ENCODE results near the gene GABRD. TPM values are rescaled to one million over a fixed set of nuclear protein-coding genes. Genes with fewer than 3 reads are reported as not detected.

GABRD gene
- total RNA-seq, 3 donors from 2014 or later (not counting 1 experiment from before 2014, with no cell fraction given), result 0.19 to 0.33 TPM; not detected in 1

DNA sequence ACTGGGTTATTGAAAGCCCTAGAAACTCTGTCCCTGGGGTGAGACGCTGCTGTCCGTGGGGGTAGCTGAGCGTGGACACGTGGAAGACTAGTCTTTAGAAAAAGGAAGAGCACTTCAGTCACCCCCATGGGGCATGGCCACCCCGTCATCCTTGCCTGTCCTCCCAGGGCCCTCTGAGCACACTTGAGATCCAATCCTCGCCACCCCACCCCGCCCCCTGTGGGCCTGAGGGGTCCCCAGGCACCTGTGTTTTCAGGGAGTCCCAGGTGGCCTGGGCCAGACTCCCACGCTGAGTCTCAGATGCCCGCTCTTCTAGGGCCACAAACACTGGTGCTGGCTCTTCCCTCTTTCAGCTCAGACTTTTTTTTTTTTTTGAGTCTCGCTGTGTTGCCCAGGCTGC, 33.6 kb downstream of the GABRD start:
- no peaks in the 10 kb centered on the region for H3K9me3 Mint-ChIP-seq
- H3K27me3 ChIP-seq (ENCODE audit: control insufficient read depth, insufficient read depth, low read length), result peaks cover 5% of the 10 kb centered on the region
- H3K9me3 ChIP-seq (ENCODE audit: control insufficient read depth, insufficient read depth, low read length), result no peaks in the 10 kb centered on the region
- H3K4me1 Mint-ChIP-seq, result peaks cover 8 to 22% of the 10 kb centered on the region in 2 donors
- DNase-seq (no peak), ATAC-seq (no peak)
- peaks cover 21% of the 10 kb centered on the region for H3K4me1 ChIP-seq (ENCODE audit: control insufficient read depth, insufficient read depth, low read length)
- WGBS (ENCODE audit: insufficient coverage), result 89% methylated on average over 10 of the region's 10 CpGs
- peaks cover 4% of the 10 kb centered on the region for H3K36me3 ChIP-seq (ENCODE audit: control insufficient read depth, insufficient read depth, low read length)
- H3K27me3 Mint-ChIP-seq (ENCODE audit: low read depth in 2 of 2), result peaks cover 5 to 9% of the 10 kb centered on the region in 2 donors
- peak overlapping the region in 1 of 2 donors; percentile 65 for H3K27ac Mint-ChIP-seq
- H3K36me3 Mint-ChIP-seq, result no peaks in the 10 kb centered on the region
- TF ChIP-seq, protein P1, sequence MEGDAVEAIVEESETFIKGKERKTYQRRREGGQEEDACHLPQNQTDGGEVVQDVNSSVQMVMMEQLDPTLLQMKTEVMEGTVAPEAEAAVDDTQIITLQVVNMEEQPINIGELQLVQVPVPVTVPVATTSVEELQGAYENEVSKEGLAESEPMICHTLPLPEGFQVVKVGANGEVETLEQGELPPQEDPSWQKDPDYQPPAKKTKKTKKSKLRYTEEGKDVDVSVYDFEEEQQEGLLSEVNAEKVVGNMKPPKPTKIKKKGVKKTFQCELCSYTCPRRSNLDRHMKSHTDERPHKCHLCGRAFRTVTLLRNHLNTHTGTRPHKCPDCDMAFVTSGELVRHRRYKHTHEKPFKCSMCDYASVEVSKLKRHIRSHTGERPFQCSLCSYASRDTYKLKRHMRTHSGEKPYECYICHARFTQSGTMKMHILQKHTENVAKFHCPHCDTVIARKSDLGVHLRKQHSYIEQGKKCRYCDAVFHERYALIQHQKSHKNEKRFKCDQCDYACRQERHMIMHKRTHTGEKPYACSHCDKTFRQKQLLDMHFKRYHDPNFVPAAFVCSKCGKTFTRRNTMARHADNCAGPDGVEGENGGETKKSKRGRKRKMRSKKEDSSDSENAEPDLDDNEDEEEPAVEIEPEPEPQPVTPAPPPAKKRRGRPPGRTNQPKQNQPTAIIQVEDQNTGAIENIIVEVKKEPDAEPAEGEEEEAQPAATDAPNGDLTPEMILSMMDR (IDR thresholded peaks at IDR 0.05), result no peak
- no peak overlapping the region for H3K4me3 Mint-ChIP-seq
- no peak overlapping the region for H3K27ac ChIP-seq (ENCODE audit: low read length)
- intact Hi-C loops (cut with micrococcal nuclease), result no loop called here
- no peak overlapping the region for H3K4me3 ChIP-seq (ENCODE audit: low read length)

DNA sequence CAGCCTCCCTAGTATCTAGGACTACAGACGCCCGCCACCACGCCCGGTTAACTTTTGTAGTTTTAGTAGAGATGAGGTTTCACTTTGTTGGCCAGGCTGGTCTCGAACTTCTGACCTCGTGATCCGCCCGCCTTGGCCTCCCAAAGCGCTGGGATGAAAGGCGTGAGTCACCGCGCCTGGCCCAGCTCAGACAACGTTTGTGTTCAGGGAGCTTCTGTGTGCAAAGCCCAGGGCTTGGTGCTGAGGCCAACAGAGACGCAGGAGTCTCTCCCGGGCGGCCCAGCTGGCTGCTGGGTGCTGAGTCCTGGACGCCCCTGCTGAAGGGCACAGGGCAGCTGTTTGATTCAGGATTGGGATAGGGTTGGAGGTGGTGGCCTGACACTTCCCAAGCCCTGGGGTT, 34.1 kb downstream of the GABRD start:
- Histone ChIP-seq H3K9me3 (ENCODE audit: control insufficient read depth, insufficient read depth, low read length) (no peaks in the 10 kb centered on the region), H3K4me3 (ENCODE audit: low read length) (no peak overlapping the region), H3K27me3 (ENCODE audit: control insufficient read depth, insufficient read depth, low read length) (peaks cover under 1% of the 10 kb centered on the region), H3K4me1 (ENCODE audit: control insufficient read depth, insufficient read depth, low read length) (peaks cover 21% of the 10 kb centered on the region), H3K36me3 (ENCODE audit: control insufficient read depth, insufficient read depth, low read length) (peaks cover 4% of the 10 kb centered on the region), H3K27ac (ENCODE audit: low read length) (no peak overlapping the region)
- Mint-ChIP-seq H3K4me1 (peaks cover 8 to 22% of the 10 kb centered on the region in 2 donors), H3K4me3 (no peak overlapping the region), H3K36me3 (no peaks in the 10 kb centered on the region), H3K27ac (peak overlapping the region in 1 of 2 donors; percentile 65), H3K9me3 (no peaks in the 10 kb centered on the region), H3K27me3 (ENCODE audit: low read depth in 2 of 2) (peaks cover 5 to 8% of the 10 kb centered on the region in 2 donors)
- 89% methylated on average over 17 of the region's 17 CpGs for WGBS (ENCODE audit: insufficient coverage)
- intact Hi-C loops (cut with micrococcal nuclease), result no loop called here
- DNase-seq, result no peak
- ATAC-seq, result no peak
- TF ChIP-seq, protein P1 (IDR thresholded peaks at IDR 0.05), result no peak

DNA sequence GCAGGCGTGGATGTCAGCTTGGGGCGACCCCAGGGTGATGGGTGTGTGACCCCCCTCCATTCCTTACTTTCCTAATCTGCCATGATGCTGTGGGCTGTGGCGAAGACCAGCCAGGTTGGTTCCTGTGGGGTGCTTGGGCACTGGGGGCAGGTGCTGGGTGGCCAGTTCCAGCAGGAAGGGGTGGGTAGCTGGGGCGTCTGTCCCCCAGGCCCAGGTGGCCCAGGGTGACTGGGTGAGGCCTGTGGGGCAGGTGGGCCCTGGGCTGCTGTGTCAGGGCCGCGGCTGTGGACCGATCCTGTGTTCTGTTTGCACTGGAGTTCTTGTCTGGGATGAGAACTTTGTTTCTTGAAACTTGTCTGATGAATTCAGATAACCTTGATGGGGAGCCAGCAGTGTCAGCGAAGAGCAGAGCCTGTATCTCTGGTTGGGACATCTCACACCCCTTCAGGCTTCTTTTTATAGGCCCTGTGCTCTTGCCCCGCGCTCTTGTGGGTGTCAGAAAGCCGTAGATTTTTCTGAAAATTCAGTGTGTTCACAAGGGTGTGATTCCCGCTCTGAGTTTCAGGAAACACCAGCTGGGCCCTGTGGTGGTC, 34.7 kb downstream of the GABRD start:
- Mint-ChIP-seq H3K9me3 (no peaks in the 10 kb centered on the region), H3K27ac (peak overlapping the region in 1 of 2 donors; percentile 26), H3K4me1 (peaks cover 6 to 21% of the 10 kb centered on the region in 2 donors), H3K27me3 (ENCODE audit: low read depth in 2 of 2) (peaks cover 3 to 4% of the 10 kb centered on the region in 2 donors), H3K4me3 (no peak overlapping the region), H3K36me3 (no peaks in the 10 kb centered on the region)
- H3K9me3 ChIP-seq (ENCODE audit: control insufficient read depth, insufficient read depth, low read length), result no peaks in the 10 kb centered on the region
- peaks cover 21% of the 10 kb centered on the region for H3K4me1 ChIP-seq (ENCODE audit: control insufficient read depth, insufficient read depth, low read length)
- WGBS (ENCODE audit: insufficient coverage), result 86% methylated on average over 12 of the region's 12 CpGs
- ATAC-seq (no peak), DNase-seq (no peak)
- no peaks in the 10 kb centered on the region for H3K27me3 ChIP-seq (ENCODE audit: control insufficient read depth, insufficient read depth, low read length)
- TF ChIP-seq, protein P1 (IDR thresholded peaks at IDR 0.05), result no peak
- peaks cover 4% of the 10 kb centered on the region for H3K36me3 ChIP-seq (ENCODE audit: control insufficient read depth, insufficient read depth, low read length)
- no peak overlapping the region for H3K4me3 ChIP-seq (ENCODE audit: low read length)
- H3K27ac ChIP-seq (ENCODE audit: low read length), result no peak overlapping the region
- intact Hi-C loops (cut with micrococcal nuclease), result no loop called here

DNA sequence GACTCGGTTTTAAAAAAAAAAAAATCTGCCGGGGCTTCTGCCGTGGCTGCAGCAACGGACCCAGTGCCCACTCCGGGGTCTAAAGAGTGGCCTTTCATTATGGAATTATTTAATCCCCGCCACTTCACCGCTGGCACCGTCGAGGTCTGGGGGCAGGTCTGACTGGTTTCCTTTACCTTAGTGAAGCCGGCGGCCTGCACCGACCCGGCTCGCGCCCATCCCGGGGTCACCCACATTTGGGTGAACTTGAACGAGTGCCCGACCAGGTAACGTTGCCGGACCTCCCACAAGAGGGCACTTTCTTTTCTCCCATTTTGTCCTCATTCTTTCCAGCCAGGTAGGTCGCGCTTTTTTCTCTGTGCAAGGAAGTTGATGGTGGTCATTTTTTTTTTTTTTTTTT, 35.4 kb downstream of the GABRD start:
- Histone ChIP-seq H3K4me1 (ENCODE audit: control insufficient read depth, insufficient read depth, low read length) (peaks cover 15% of the 10 kb centered on the region), H3K27ac (ENCODE audit: low read length) (no peak overlapping the region), H3K4me3 (ENCODE audit: low read length) (no peak overlapping the region), H3K27me3 (ENCODE audit: control insufficient read depth, insufficient read depth, low read length) (no peaks in the 10 kb centered on the region), H3K36me3 (ENCODE audit: control insufficient read depth, insufficient read depth, low read length) (peaks cover 8% of the 10 kb centered on the region), H3K9me3 (ENCODE audit: control insufficient read depth, insufficient read depth, low read length) (no peaks in the 10 kb centered on the region)
- no peak for ATAC-seq
- DNase-seq, result no peak
- TF ChIP-seq, protein P1 (IDR thresholded peaks at IDR 0.05), result no peak
- peaks cover 0 to 14% of the 10 kb centered on the region in 2 donors for H3K4me1 Mint-ChIP-seq
- H3K27me3 Mint-ChIP-seq (ENCODE audit: low read depth in 2 of 2), result no peaks in the 10 kb centered on the region
- no peak overlapping the region for H3K4me3 Mint-ChIP-seq
- H3K27ac Mint-ChIP-seq, result no peak overlapping the region
- WGBS (ENCODE audit: insufficient coverage), result 95% methylated on average over 20 of the region's 22 CpGs
- no peaks in the 10 kb centered on the region for H3K36me3 Mint-ChIP-seq
- intact Hi-C loops (cut with micrococcal nuclease), result no loop called here
- H3K9me3 Mint-ChIP-seq, result no peaks in the 10 kb centered on the region

All from natural killer cell (primary cell).